Endodermal cell (in vitro differentiated cells): ENCODE measurements around the gene PROC. TPM values are rescaled to one million over a fixed set of nuclear protein-coding genes. Genes with fewer than 3 reads are reported as not detected.

Experiments
- DNase-seq: peaks from one replicate; pipeline ENCODE4 v3.0.0-alpha.2; 2017
- H3K27ac ChIP-seq: 2 replicates; pipeline ENCODE4 v1.5.1; 2013; ENCODE audit warnings: mild to moderate bottlenecking, low read depth, low read length, moderate library complexity
- H3K27me3 ChIP-seq: 2 replicates; pipeline ENCODE4 v1.6.1; 2013; ENCODE audit warnings: mild to moderate bottlenecking, low read length, moderate library complexity; ENCODE audit not compliant: insufficient read depth, control insufficient read depth, poor library complexity, severe bottlenecking
- H3K36me3 ChIP-seq: 2 replicates; pipeline ENCODE4 v1.7.0; 2013; ENCODE audit warnings: mild to moderate bottlenecking, low read length, moderate library complexity; ENCODE audit not compliant: control insufficient read depth, insufficient read depth
- H3K4me1 ChIP-seq: one replicate; pipeline ENCODE4 v1.7.0; 2013; ENCODE audit warnings: low read length; ENCODE audit not compliant: control insufficient read depth, insufficient read depth
- H3K4me3 ChIP-seq: 2 replicates; pipeline ENCODE4 v1.5.1; 2013; ENCODE audit warnings: mild to moderate bottlenecking, low read length, moderate library complexity
- H3K9ac ChIP-seq: 2 replicates; pipeline ENCODE4 v1.6.1; 2013; ENCODE audit warnings: mild to moderate bottlenecking, low read length, moderate library complexity; ENCODE audit not compliant: poor library complexity, severe bottlenecking; ENCODE audit errors: extremely low read depth
- H3K9me3 ChIP-seq: 2 replicates; pipeline ENCODE4 v1.6.1; 2013; ENCODE audit warnings: mild to moderate bottlenecking, low read length, moderate library complexity; ENCODE audit not compliant: control insufficient read depth
- H3K27ac Mint-ChIP-seq: 2 replicates; pipeline ENCODE4 v1.8.0; 2020; ENCODE audit warnings: mixed read lengths
- H3K27me3 Mint-ChIP-seq: 2 replicates; pipeline ENCODE4 v1.8.0; 2021; ENCODE audit warnings: mild to moderate bottlenecking, mixed read lengths; ENCODE audit not compliant: insufficient read depth
- H3K36me3 Mint-ChIP-seq: 2 replicates; pipeline ENCODE4 v1.8.0; 2020; ENCODE audit warnings: low read depth, mixed read lengths
- H3K4me1 Mint-ChIP-seq: 2 replicates; pipeline ENCODE4 v1.8.0; 2020; ENCODE audit warnings: mixed read lengths
- H3K4me3 Mint-ChIP-seq: 2 replicates; pipeline ENCODE4 v1.8.0; 2020; ENCODE audit warnings: mild to moderate bottlenecking, moderate library complexity, mixed read lengths
- H3K9me3 Mint-ChIP-seq: 2 replicates; pipeline ENCODE4 v1.8.0; 2020; ENCODE audit warnings: mild to moderate bottlenecking, mixed read lengths
- WGBS, 2 experiments: methylation state at CpG; one replicate each; pipeline versions ENCODE4 v1.1.5 to v1.1.7; 2013; ENCODE audit warnings: missing lambda C conversion rate in 2 of 2, mixed read lengths in 1 of 2; ENCODE audit not compliant: insufficient coverage in 1 of 2, insufficient read length in 1 of 2; 5-methylcytosine and 5-hydroxymethylcytosine counted together
- total RNA-seq, 2 donors: library from RNA; stranded (reverse); fragmentation: NEBNext Ultra II Directional in 1 of 2; extraction: Animal tissue kit (Norgen Biotek cat#: 25700) in 1 of 2; gene quantifications; 2 replicates in 1 of 2; 3 replicates in 1 of 2; pipeline ENCODE4 v1.2.1, GENCODE V29; 2021
- TF ChIP-seq, protein P1 (sequence below): fragments of 200-600 bp; sonication (generic); conservative IDR thresholded peaks from 2 replicates; pipeline ENCODE4 v1.5.0; 2021; ENCODE audit warnings: antibody characterized with exemption, mild to moderate bottlenecking

PROC gene
- total RNA-seq, 2 donors from 2014 or later: 0.46 to 0.51 TPM

DNA sequence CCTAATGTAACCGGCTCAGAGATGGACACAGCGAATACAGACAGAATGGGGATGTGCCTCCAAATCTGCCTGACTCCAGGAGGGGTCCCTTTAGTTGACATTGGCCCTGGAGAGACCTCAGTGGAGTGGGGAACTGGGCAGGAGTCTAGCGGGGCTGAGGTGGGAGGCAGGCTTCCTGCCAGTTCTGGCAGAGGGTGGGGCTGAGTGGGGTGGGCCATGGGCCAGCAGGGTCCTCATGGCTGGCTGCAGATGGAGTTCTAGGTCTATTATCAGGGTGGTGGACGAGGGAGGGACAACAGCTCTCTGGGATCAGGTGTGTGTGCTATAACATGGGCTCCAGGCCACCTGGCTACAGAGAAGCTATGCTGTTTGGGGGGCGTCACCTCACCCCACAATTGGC is 21.1 kb downstream of the PROC start:
- H3K4me3 ChIP-seq: no peak overlapping the region
- 93% methylated on average over 4 to 5 of the region's 5 CpGs for WGBS, 2 experiments
- peaks cover 8% of the 10 kb centered on the region for H3K4me1 Mint-ChIP-seq

GRCh38 chr2:127448526-127448925 is 30.3 kb downstream of the PROC start:
- no peak for DNase-seq
- Mint-ChIP-seq H3K27ac (no peak overlapping the region), H3K4me1 (peaks cover 18% of the 10 kb centered on the region), H3K4me3 (no peak overlapping the region), H3K9me3 (peaks cover 16% of the 10 kb centered on the region), H3K36me3 (no peaks in the 10 kb centered on the region), H3K27me3 (no peaks in the 10 kb centered on the region)
- no peak overlapping the region for H3K4me3 ChIP-seq
- peaks cover 10% of the 10 kb centered on the region for H3K9me3 ChIP-seq
- TF ChIP-seq, protein P1, sequence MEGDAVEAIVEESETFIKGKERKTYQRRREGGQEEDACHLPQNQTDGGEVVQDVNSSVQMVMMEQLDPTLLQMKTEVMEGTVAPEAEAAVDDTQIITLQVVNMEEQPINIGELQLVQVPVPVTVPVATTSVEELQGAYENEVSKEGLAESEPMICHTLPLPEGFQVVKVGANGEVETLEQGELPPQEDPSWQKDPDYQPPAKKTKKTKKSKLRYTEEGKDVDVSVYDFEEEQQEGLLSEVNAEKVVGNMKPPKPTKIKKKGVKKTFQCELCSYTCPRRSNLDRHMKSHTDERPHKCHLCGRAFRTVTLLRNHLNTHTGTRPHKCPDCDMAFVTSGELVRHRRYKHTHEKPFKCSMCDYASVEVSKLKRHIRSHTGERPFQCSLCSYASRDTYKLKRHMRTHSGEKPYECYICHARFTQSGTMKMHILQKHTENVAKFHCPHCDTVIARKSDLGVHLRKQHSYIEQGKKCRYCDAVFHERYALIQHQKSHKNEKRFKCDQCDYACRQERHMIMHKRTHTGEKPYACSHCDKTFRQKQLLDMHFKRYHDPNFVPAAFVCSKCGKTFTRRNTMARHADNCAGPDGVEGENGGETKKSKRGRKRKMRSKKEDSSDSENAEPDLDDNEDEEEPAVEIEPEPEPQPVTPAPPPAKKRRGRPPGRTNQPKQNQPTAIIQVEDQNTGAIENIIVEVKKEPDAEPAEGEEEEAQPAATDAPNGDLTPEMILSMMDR: no peak
- no peaks in the 10 kb centered on the region for H3K27me3 ChIP-seq
- peaks cover 8% of the 10 kb centered on the region for H3K4me1 ChIP-seq
- WGBS, 2 experiments: 95 to 100% methylated on average over 1 to 2 of the region's 2 CpGs
- no peak overlapping the region for H3K27ac ChIP-seq
- no peaks in the 10 kb centered on the region for H3K36me3 ChIP-seq
- H3K9ac ChIP-seq: no peak overlapping the region

More for the DNA sequence above, 21.1 kb downstream of the PROC start:
- Histone ChIP-seq H3K27me3 (no peaks in the 10 kb centered on the region), H3K9ac (no peak overlapping the region), H3K4me1 (no peaks in the 10 kb centered on the region), H3K36me3 (no peaks in the 10 kb centered on the region), H3K27ac (no peak overlapping the region), H3K9me3 (peaks cover 8% of the 10 kb centered on the region)
- Mint-ChIP-seq H3K9me3 (peaks cover 36% of the 10 kb centered on the region), H3K4me3 (no peak overlapping the region), H3K27ac (no peak overlapping the region), H3K36me3 (peaks cover 4% of the 10 kb centered on the region), H3K27me3 (no peaks in the 10 kb centered on the region)
- no peak for DNase-seq
- TF ChIP-seq, protein P1: no peak

- Histone ChIP-seq H3K4me1 (peaks cover 12% of the 10 kb centered on the region), H3K9me3 (peaks cover 10% of the 10 kb centered on the region), H3K36me3 (no peaks in the 10 kb centered on the region), H3K9ac (no peak overlapping the region), H3K4me3 (no peak overlapping the region), H3K27me3 (no peaks in the 10 kb centered on the region), H3K27ac (peak overlapping the region; percentile 58)
- Mint-ChIP-seq H3K9me3 (peaks cover 10% of the 10 kb centered on the region), H3K27ac (peak overlapping the region; percentile 64), H3K36me3 (no peaks in the 10 kb centered on the region), H3K27me3 (no peaks in the 10 kb centered on the region), H3K4me3 (no peak overlapping the region), H3K4me1 (peaks cover 26% of the 10 kb centered on the region)
- DNase-seq: no peak
- 30 to 54% methylated on average over 3 to 4 of the region's 4 CpGs for whole genome bisulfite sequencing, 2 experiments
- TF ChIP-seq, protein P1: no peak
Observed at GRCh38 chr2:127449414-127449813, 31.2 kb downstream of the PROC start.
